Measurements from ENCODE around the gene FGFBP1. TPM values are rescaled to one million over a fixed set of nuclear protein-coding genes. Genes with fewer than 3 reads are reported as not detected.

Gene FGFBP1
- total RNA-seq, 1 experiment from 2014 or later = not detected

DNA sequence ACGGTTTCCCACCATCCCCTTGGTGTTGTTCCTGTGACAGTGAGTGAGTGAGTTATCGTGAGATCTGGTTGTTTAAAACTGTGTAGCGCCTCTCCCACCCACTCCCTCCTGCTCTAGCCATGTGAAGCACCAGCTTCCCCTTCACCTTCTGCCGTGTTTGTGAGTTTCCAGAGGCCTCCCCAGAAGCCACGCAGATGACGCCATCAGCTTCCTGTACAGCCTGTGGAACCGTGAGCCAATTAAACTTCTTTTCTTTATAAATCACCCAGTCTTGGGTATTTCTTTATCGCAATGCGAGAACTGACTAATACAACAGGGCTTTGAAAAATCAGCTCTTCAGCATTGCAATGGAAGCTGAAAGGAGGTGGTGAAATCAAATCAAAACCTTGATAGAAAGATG, 50.0 kb downstream of the FGFBP1 start:
- H3K79me1 ChIP-seq (ENCODE audit: insufficient read depth, low read depth, low read length, poor library complexity, severe bottlenecking) = no peaks in the 10 kb centered on the region
- H3K23ac ChIP-seq (ENCODE audit: insufficient read length, low read depth, low read length) = no peak overlapping the region
- no peak overlapping the region for H2AK5ac ChIP-seq (ENCODE audit: insufficient read length, low read length)

More for the DNA sequence above, 50.0 kb downstream of the FGFBP1 start:
- no peak overlapping the region for H4K5ac ChIP-seq (ENCODE audit: insufficient read length, low read depth, low read length)
- no peak overlapping the region for H2BK5ac ChIP-seq (ENCODE audit: insufficient read length, low read length)
- no peak overlapping the region for H2BK12ac ChIP-seq (ENCODE audit: insufficient read length, low read depth, low read length)
- no peak overlapping the region for H2AFZ ChIP-seq (ENCODE audit: low read length)
- TF ChIP-seq, protein P1, sequence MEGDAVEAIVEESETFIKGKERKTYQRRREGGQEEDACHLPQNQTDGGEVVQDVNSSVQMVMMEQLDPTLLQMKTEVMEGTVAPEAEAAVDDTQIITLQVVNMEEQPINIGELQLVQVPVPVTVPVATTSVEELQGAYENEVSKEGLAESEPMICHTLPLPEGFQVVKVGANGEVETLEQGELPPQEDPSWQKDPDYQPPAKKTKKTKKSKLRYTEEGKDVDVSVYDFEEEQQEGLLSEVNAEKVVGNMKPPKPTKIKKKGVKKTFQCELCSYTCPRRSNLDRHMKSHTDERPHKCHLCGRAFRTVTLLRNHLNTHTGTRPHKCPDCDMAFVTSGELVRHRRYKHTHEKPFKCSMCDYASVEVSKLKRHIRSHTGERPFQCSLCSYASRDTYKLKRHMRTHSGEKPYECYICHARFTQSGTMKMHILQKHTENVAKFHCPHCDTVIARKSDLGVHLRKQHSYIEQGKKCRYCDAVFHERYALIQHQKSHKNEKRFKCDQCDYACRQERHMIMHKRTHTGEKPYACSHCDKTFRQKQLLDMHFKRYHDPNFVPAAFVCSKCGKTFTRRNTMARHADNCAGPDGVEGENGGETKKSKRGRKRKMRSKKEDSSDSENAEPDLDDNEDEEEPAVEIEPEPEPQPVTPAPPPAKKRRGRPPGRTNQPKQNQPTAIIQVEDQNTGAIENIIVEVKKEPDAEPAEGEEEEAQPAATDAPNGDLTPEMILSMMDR (conservative IDR thresholded peaks at IDR 0.05) = no peak
- DNase-seq = no peak
- no peak overlapping the region for H3K27ac Mint-ChIP-seq
- H2BK120ac ChIP-seq (ENCODE audit: low read depth, low read length, poor library complexity, severe bottlenecking) = no peak overlapping the region
- H3K27me3 Mint-ChIP-seq (ENCODE audit: low read depth) = no peaks in the 10 kb centered on the region; the same call in 1 of the 2 replicates
- H4K91ac ChIP-seq (ENCODE audit: insufficient read length, low read depth, low read length) = no peak overlapping the region
- no CpG with 5 or more reads among the region's 9 CpGs for WGBS (ENCODE audit: extremely low coverage, insufficient read length, low lambda C conversion rate)
- no peaks in the 10 kb centered on the region for H3K9me3 ChIP-seq (ENCODE audit: control insufficient read depth, low read depth, low read length)
- H3K27ac ChIP-seq (ENCODE audit: insufficient read length, low read depth, low read length) = no peak overlapping the region
- no peaks in the 10 kb centered on the region for H3K79me2 ChIP-seq (ENCODE audit: insufficient read depth, low read length)
- no peak overlapping the region for H3K56ac ChIP-seq (ENCODE audit: insufficient read length, low read depth, low read length)
- H2BK20ac ChIP-seq (ENCODE audit: low read depth, low read length, poor library complexity, severe bottlenecking) = no peak overlapping the region
- no peaks in the 10 kb centered on the region for H3K23me2 ChIP-seq (ENCODE audit: insufficient read length, low read depth, low read length, poor library complexity, severe bottlenecking)
- H3K4me1 Mint-ChIP-seq = peaks cover 10 to 21% of the 10 kb centered on the region in 2 experiments
- no peak overlapping the region for H2BK15ac ChIP-seq (ENCODE audit: low read depth, low read length)
- no peak overlapping the region for H3K9ac ChIP-seq (ENCODE audit: extremely low read depth, insufficient read length, low read length)
- no peaks in the 10 kb centered on the region for H3K9me3 Mint-ChIP-seq
- H3K4me1 ChIP-seq (ENCODE audit: insufficient read depth, low read length) = no peaks in the 10 kb centered on the region; the same call in 1 of the 2 replicates
- no peak overlapping the region for H3K18ac ChIP-seq (ENCODE audit: insufficient read length, low read depth, low read length)
- H4K20me1 ChIP-seq (ENCODE audit: control insufficient read depth, insufficient read depth, insufficient read length) = no peaks in the 10 kb centered on the region
- H3K27me3 ChIP-seq (ENCODE audit: insufficient read depth, low read length) = no peaks in the 10 kb centered on the region
- no peak overlapping the region for H3K4me3 Mint-ChIP-seq
- no peak overlapping the region for H3T11ph ChIP-seq (ENCODE audit: low read length)
- H3K14ac ChIP-seq (ENCODE audit: insufficient read depth, low read length) = no peak overlapping the region
- no peak overlapping the region for H3K4me2 ChIP-seq (ENCODE audit: insufficient read depth, insufficient read length, low read length)
- H3K36me3 Mint-ChIP-seq (ENCODE audit: insufficient read depth in 1 of 3, low read depth in 3 of 3) = no peaks in the 10 kb centered on the region
- H3K4ac ChIP-seq (ENCODE audit: low read depth, low read length) = no peak overlapping the region
- H4K8ac ChIP-seq (replicated peaks; ENCODE audit: insufficient read length, low read depth, low read length) = no peak overlapping the region

Other genes with a start within 250 kb of the FGFBP1 start
- gene BST1, start 235.7 kb downstream of the FGFBP1 start, total RNA-seq (2021) = 0.48 TPM in 1 of 2 replicates, not detected in the other
- gene CD38, start 160.4 kb downstream of the FGFBP1 start, total RNA-seq (2021) = 0.07 and 0.57 TPM in 2 replicates
- gene FGFBP2, start 24.4 kb upstream of the FGFBP1 start, total RNA-seq (2021) = not detected in 2 replicates
- 95.0 and 98.3 TPM in 2 replicates for gene PROM1, start 145.3 kb upstream of the FGFBP1 start, total RNA-seq (2021)